Erythroblast (primary cell): ENCODE measurements around the gene CPM.

Experiments
- GATA1 ChIP-seq: IDR thresholded peaks from 2 replicates; pipeline ENCODE4 v1.6.1; 2011; ENCODE audit warnings: low read depth, mild to moderate bottlenecking, control low read depth, low read length, moderate library complexity
- POLR2A ChIP-seq: IDR thresholded peaks from 2 replicates; pipeline ENCODE4 v1.6.1; 2011; ENCODE audit warnings: mild to moderate bottlenecking, low read length

DNA sequence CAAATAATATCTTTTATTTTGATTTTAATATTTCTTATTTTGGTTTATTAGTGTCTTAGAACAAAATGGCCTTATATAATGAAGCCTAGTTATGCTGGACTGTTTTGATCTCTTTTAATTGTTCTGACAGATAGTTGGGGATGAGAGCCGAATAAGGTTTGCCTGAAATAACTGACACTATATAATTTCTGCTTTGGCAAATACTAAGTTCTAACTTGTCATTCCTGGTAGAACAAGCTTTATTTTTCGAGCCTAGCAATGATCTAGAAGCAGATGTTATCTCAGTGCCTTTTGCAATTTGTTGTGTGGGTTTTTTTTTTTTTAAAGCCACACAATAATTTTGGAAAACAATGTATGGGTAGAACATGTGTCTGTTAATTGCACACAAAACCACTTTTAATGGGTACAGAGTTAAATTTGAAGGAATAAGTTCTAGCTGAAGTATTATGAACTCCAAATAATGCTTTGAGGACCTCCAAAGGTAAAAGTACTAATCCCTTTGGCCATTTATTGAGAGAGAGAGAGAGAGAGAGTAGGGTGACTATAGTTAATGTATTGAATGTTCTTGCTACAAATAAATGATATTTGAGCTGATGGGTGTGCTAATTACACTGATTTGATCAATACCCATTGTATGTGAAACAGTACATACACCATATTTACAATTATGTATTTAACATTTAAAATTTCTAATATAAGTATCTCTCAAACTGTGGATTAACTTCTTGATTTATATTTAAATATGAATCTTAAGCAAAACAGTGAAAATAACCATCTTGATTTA, 90.0 kb downstream of the CPM start:
- no peak for TF ChIP-seq POLR2A
- no peak for TF ChIP-seq GATA1
